Activated naive CD8-positive, alpha-beta T cell treated with anti-CD3 and anti-CD28 coated beads for 36 hours (primary cell): Measurements from ENCODE around the gene UTP14C. TPM values are rescaled to one million over a fixed set of nuclear protein-coding genes. Genes with fewer than 3 reads are reported as not detected.
"Not testable (repeated sequence)": the region's sequence is repeated elsewhere in the genome, so short reads cannot be mapped to it uniquely, and the experiment has no call there.

ENCODE experiments used
- DNase-seq: peaks from one replicate; pipeline ENCODE4 v3.0.0; 2021
- H3K27ac Mint-ChIP-seq: one replicate; pipeline ENCODE4 v1.8.0; 2022; ENCODE audit warnings: mild to moderate bottlenecking, moderate library complexity, mixed read lengths
- H3K27me3 Mint-ChIP-seq: one replicate; pipeline ENCODE4 v1.8.0; 2022; ENCODE audit warnings: mild to moderate bottlenecking, mixed read lengths
- H3K36me3 Mint-ChIP-seq: one replicate; pipeline ENCODE4 v1.8.0; 2021; ENCODE audit warnings: mild to moderate bottlenecking, mixed read lengths
- H3K4me1 Mint-ChIP-seq: one replicate; pipeline ENCODE4 v1.8.0; 2021; ENCODE audit warnings: mixed read lengths
- H3K4me3 Mint-ChIP-seq: one replicate; pipeline ENCODE4 v1.8.0; 2022; ENCODE audit warnings: mild to moderate bottlenecking, moderate library complexity, mixed read lengths
- H3K9me3 Mint-ChIP-seq: one replicate; pipeline ENCODE4 v1.8.0; 2022; ENCODE audit warnings: mixed read lengths
- total RNA-seq, 2 experiments: library from RNA; stranded (reverse); gene quantifications; one replicate each; pipeline ENCODE4 v1.2.3, GENCODE V29; 2021

UTP14C gene, protein sequence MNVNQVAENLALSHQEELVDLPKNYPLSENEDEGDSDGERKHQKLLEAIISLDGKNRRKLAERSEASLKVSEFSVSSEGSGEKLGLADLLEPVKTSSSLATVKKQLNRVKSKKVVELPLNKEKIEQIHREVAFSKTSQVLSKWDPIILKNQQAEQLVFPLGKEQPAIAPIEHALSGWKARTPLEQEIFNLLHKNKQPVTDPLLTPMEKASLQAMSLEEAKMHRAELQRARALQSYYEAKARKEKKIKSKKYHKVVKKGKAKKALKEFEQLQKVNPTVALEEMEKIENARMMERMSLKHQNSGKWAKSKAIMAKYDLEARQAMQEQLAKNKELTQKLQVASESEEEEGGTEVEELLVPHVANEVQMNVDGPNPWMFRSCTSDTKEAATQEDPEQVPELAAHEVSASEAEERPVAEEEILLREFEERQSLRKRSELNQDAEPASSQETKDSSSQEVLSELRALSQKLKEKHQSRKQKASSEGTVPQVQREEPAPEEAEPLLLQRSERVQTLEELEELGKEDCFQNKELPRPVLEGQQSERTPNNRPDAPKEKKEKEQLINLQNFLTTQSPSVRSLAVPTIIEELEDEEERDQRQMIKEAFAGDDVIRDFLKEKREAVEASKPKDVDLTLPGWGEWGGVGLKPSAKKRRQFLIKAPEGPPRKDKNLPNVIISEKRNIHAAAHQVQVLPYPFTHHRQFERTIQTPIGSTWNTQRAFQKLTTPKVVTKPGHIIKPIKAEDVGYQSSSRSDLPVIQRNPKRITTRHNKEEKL
- 1 to 10 TPM; 9.7 to 9.9 TPM for total RNA-seq

DNA sequence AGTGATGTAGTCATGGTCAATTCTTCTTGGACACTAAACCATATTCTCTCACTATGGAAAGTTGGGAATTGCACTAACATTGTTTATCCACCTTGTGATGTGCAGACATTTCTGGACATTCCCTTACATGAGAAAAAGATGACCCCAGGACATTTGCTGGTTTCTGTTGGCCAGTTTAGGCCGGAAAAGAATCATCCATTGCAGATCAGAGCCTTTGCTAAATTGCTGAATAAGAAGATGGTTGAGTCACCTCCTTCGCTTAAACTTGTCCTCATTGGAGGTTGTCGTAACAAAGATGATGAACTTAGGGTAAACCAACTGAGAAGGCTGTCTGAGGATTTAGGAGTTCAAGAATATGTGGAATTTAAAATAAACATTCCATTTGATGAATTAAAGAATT is at the start of gene UTP14C:
TSS of gene UTP14C (plus strand) at position 211 of the 400 bp plus-strand sequence. CDS start 4,114 bp downstream, outside the sequence.
- DNase-seq, result no peak
- Mint-ChIP-seq H3K4me3 (no peak within 1 kb of the TSS), H3K27ac (no peak within 1 kb of the TSS), H3K4me1 (peaks cover 6% of the 10 kb centered on the region), H3K27me3 (no peaks in the 10 kb centered on the region), H3K36me3 (peaks cover 80% of the 10 kb centered on the region), H3K9me3 (peaks cover 9% of the 10 kb centered on the region)

GRCh38 chr13:51976423-51976822 is 48.1 kb upstream of the UTP14C start:
- Mint-ChIP-seq H3K4me1 (no peaks in the 10 kb centered on the region), H3K9me3 (no peaks in the 10 kb centered on the region)
- no peak for DNase-seq

DNA sequence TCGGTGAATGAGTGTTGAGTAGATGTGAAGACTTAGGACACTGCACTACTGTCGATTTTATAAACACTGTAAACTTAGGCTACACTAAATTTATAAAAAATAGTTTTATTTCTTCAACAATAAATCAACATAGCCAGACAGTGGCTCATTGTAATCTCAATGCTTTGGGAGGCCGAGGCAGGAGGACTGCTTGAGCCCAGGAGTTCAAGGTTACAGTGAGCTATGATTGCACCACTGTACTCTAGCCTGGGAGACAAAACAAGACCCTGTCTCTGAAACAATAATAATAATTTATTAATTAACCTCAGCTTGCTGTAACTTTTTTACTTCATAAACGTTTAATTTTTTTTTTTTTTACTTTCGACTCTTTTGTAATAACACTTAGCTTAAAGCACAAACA is 47.6 kb upstream of the UTP14C start:
- Mint-ChIP-seq H3K27me3 (no peaks in the 10 kb centered on the region), H3K4me3 (no peak overlapping the region), H3K27ac (no peak overlapping the region), H3K9me3 (no peaks in the 10 kb centered on the region), H3K4me1 (no peaks in the 10 kb centered on the region), H3K36me3 (no peaks in the 10 kb centered on the region)
- DNase-seq, result no peak

More at GRCh38 chr13:51976423-51976822, 48.1 kb upstream of the UTP14C start:
- Mint-ChIP-seq H3K4me3 (no peak overlapping the region), H3K27ac (no peak overlapping the region), H3K36me3 (no peaks in the 10 kb centered on the region), H3K27me3 (no peaks in the 10 kb centered on the region)

DNA sequence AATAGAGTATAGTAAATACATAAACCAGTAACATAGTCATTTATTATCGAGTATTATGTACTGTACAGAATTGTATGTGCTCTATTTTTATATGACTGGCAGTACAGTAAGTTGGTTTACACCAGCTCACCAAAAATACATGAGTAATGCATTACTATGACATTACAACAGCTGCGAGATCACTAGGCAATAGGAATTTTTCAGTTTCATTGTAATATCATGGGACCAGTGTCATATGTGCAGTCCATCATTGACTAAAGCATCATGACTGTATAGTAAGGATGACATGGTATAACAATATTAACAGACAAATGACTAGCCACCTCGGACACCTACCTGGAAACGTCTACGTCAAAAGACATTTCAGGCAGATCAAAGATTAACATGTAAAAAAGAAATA is 46.9 kb upstream of the UTP14C start:
- Mint-ChIP-seq H3K27me3 (no peaks in the 10 kb centered on the region), H3K4me3 (no peak overlapping the region), H3K36me3 (no peaks in the 10 kb centered on the region), H3K9me3 (no peaks in the 10 kb centered on the region), H3K4me1 (no peaks in the 10 kb centered on the region), H3K27ac (no peak overlapping the region)
- no peak for DNase-seq

DNA sequence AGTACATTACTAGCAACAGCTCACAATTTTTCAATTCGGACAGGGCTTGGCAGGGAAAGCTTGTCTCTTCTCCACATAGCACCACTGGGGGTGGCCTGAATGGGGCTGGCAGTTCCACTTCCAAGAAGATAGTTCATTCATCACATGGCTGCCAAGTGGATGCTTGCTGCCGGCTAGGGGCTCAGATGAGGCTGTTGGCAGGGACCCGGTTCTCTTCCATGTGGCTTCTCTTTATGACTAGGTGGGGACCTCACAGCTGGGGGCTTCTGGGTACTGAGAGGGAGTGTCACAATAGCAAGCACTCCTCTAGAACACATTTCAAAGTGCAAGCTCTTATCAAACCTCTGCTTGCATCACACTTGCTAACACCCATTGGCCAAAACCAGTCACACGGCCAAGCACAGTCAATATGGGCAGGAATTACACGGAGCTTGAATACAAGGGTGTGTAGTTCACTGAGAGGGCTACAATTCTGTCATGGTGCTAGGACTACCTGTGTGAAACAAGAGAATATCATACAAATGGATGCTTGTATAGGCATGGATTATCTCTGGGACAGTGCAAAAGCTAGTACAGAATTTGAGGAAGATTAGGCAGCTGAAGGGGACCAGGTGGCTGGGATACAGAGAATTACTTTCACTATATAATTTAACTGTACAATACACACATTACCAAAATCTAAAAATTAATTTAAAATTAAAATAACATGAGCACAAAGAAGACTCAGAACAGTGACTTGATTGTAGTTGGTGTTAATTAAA is 45.5 kb upstream of the UTP14C start:
- Mint-ChIP-seq H3K27ac (no peak overlapping the region), H3K4me3 (no peak overlapping the region), H3K9me3 (no peaks in the 10 kb centered on the region)

DNA sequence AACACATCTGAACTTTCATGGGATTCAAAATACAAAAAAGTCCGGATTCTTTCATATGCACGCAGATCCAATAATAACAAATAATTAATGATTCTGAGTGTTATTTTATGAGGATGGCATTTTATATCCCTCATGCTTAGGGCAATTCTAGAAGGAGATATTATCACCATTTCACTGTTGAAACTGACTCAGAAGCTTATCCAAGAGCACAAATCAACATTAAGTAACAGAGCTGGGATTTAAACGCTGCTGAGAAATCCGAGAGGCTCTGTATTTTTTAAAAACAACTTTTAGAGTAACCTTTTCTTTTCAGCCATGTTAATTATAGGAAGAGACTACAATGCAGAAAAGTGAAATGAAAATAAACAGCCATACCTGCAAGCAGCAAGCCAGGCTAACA is 43.6 kb upstream of the UTP14C start:
- H3K9me3 Mint-ChIP-seq, result no peaks in the 10 kb centered on the region
- H3K4me1 Mint-ChIP-seq, result no peaks in the 10 kb centered on the region
- no peaks in the 10 kb centered on the region for H3K36me3 Mint-ChIP-seq

More for the DNA sequence above, 45.5 kb upstream of the UTP14C start:
- DNase-seq, result no peak
- H3K4me1 Mint-ChIP-seq, result no peaks in the 10 kb centered on the region
- no peaks in the 10 kb centered on the region for H3K27me3 Mint-ChIP-seq
- H3K36me3 Mint-ChIP-seq, result no peaks in the 10 kb centered on the region

DNA sequence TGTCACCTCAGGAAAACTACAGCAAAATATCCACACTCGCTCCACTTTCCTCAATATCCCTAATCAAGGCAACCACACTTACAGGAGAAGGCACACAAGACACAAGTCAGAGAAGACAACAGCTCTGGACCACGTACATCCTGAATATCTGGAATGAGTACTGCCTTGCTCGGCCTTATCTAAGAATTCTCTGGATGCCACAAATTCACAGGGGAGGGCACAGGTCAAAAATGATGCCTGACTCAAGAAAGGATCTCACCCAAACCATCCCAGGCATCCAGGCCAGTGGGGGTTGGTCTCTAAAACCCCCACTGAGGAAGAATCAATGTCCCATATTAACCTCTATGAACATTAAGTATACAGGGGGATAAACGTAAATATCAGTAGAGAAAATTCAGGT is 43.1 kb upstream of the UTP14C start:
- Mint-ChIP-seq H3K4me1 (no peaks in the 10 kb centered on the region), H3K27ac (no peak overlapping the region), H3K4me3 (no peak overlapping the region), H3K27me3 (no peaks in the 10 kb centered on the region), H3K36me3 (no peaks in the 10 kb centered on the region), H3K9me3 (no peaks in the 10 kb centered on the region)
- DNase-seq, result no peak

More for the DNA sequence above, 43.6 kb upstream of the UTP14C start:
- no peak overlapping the region for H3K4me3 Mint-ChIP-seq
- H3K27me3 Mint-ChIP-seq, result no peaks in the 10 kb centered on the region
- DNase-seq, result no peak
- H3K27ac Mint-ChIP-seq, result no peak overlapping the region

DNA sequence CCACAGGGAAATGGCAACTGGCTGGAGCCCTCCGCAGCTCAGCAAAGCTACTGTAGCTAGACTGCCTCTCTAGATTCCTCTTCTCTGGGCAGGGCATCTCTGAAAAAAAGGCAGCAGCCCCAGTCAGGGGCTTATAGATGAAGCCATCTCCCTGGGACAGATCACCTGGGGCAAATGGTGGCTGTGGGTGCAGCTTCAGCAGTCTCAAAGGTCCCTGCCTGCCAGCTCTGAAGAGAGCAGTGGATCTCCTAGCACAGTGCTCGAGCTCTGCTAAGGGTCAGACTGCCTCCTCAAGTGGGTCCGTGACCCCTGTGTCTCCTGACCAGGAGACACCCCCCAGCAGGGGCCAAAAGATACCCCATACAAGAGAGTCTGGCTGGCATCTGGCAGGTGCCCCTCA is 41.2 kb upstream of the UTP14C start:
- not testable (repeated sequence) for H3K4me3 Mint-ChIP-seq, H3K4me1 Mint-ChIP-seq, DNase-seq, H3K27me3 Mint-ChIP-seq, H3K9me3 Mint-ChIP-seq, H3K27ac Mint-ChIP-seq, H3K36me3 Mint-ChIP-seq

DNA sequence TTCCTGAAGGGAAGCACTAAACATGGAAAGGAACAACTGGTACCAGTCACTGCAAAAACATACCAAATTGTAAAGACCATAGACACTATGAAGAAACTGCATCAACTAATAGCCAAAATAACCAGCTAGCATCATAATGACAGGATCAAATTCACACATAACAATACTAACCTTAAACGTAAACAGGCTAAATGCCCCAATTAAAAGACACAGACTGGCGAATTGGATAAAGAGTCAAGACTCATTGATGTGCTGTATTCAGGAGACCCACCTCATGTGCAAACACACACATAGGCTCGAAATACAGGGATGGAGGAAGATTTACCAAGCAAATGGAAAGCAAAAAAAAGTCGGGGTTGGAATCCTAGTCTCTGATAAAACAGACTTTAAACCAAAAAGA is 39.6 kb upstream of the UTP14C start:
- H3K4me3 Mint-ChIP-seq, result not testable (repeated sequence)

GRCh38 chr13:51988988-51989618 is 35.4 kb upstream of the UTP14C start:
- Mint-ChIP-seq H3K27ac (no peak overlapping the region), H3K27me3 (peaks cover 10% of the 10 kb centered on the region), H3K36me3 (no peaks in the 10 kb centered on the region), H3K4me3 (no peak overlapping the region), H3K4me1 (no peaks in the 10 kb centered on the region), H3K9me3 (peaks cover 5% of the 10 kb centered on the region)
- DNase-seq, result no peak

More for the DNA sequence above, 39.6 kb upstream of the UTP14C start:
- H3K27ac Mint-ChIP-seq, H3K9me3 Mint-ChIP-seq, DNase-seq, H3K36me3 Mint-ChIP-seq, H3K4me1 Mint-ChIP-seq, H3K27me3 Mint-ChIP-seq: not testable (repeated sequence)

DNA sequence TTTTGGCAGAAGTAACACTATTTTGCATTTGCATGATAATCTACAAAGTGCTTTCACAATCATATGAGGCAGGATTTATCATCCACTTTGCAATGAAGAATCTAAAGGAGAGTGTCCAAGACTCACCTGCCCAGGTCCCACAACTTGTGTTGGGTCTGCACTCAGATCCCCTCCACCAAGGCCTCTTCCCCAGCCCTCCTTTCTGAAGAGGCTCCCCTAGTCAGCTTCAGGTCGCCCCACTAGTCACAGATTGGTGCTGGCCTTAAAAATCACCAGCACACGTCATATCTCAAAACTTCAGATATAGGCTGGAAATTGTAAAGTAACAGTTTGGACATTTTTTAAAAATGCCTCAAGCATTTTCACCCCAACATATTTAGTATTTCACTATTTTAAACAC is 30.8 kb upstream of the UTP14C start:
- H3K4me3 Mint-ChIP-seq, result no peak overlapping the region
- H3K9me3 Mint-ChIP-seq, result no peaks in the 10 kb centered on the region
- no peaks in the 10 kb centered on the region for H3K36me3 Mint-ChIP-seq
- peaks cover 2% of the 10 kb centered on the region for H3K4me1 Mint-ChIP-seq
- DNase-seq, result no peak
- no peak overlapping the region for H3K27ac Mint-ChIP-seq
- peaks cover 9% of the 10 kb centered on the region for H3K27me3 Mint-ChIP-seq

- DNase-seq, result no peak
- no peaks in the 10 kb centered on the region for H3K9me3 Mint-ChIP-seq
- H3K27me3 Mint-ChIP-seq, result peaks cover 9% of the 10 kb centered on the region
- H3K36me3 Mint-ChIP-seq, result no peaks in the 10 kb centered on the region
- H3K27ac Mint-ChIP-seq, result no peak overlapping the region
- H3K4me1 Mint-ChIP-seq, result peaks cover 2% of the 10 kb centered on the region
- no peak overlapping the region for H3K4me3 Mint-ChIP-seq
Observed at GRCh38 chr13:51995677-51996551, 28.6 kb upstream of the UTP14C start.

GRCh38 chr13:51996641-51997040 is 27.9 kb upstream of the UTP14C start:
- Mint-ChIP-seq H3K9me3 (no peaks in the 10 kb centered on the region), H3K36me3 (no peaks in the 10 kb centered on the region), H3K4me1 (peaks cover 2% of the 10 kb centered on the region)

GRCh38 chr13:51997186-51997585 is 27.3 kb upstream of the UTP14C start:
- peaks cover 9% of the 10 kb centered on the region for H3K27me3 Mint-ChIP-seq

More at GRCh38 chr13:51996641-51997040, 27.9 kb upstream of the UTP14C start:
- Mint-ChIP-seq H3K4me3 (no peak overlapping the region), H3K27ac (no peak overlapping the region), H3K27me3 (peaks cover 9% of the 10 kb centered on the region)
- DNase-seq, result no peak

More at GRCh38 chr13:51997186-51997585, 27.3 kb upstream of the UTP14C start:
- no peaks in the 10 kb centered on the region for H3K36me3 Mint-ChIP-seq
- H3K4me3 Mint-ChIP-seq, result no peak overlapping the region
- no peaks in the 10 kb centered on the region for H3K9me3 Mint-ChIP-seq
- H3K27ac Mint-ChIP-seq, result no peak overlapping the region
- peaks cover 2% of the 10 kb centered on the region for H3K4me1 Mint-ChIP-seq
- no peak for DNase-seq
